Esophagus muscularis mucosa (tissue), 4 donors: ENCODE data around the gene CCNY. TPM values are rescaled to one million over a fixed set of nuclear protein-coding genes. Genes with fewer than 3 reads are reported as not detected.

ENCODE experiments used
- DNase-seq: peaks from one replicate; pipeline ENCODE4 v3.0.0-alpha.2; 2017; ENCODE audit errors: extremely low spot score
- H3K27ac ChIP-seq, 4 donors: fragments of 200-600 bp; sonication (generic); replicated peaks in 1 of 4; 1 replicate in 3 of 4; 2 replicates in 1 of 4; pipeline ENCODE4 v1.5.1; 2016 to 2019; ENCODE audit warnings: mild to moderate bottlenecking in 1 of 4
- H3K27me3 ChIP-seq, 4 donors: fragments of 200-600 bp; sonication (generic); one replicate each; pipeline versions ENCODE4 v1.5.1 to v1.6.0; 2016 to 2019
- H3K36me3 ChIP-seq, 4 donors: fragments of 200-600 bp; sonication (generic); one replicate each; pipeline ENCODE4 v1.5.1; 2016 to 2019
- H3K4me1 ChIP-seq, 4 donors: fragments of 200-600 bp; sonication (generic); one replicate each; pipeline ENCODE4 v1.5.1; 2016 to 2019
- H3K4me3 ChIP-seq, 4 donors: fragments of 200-600 bp; sonication (generic); 1 replicate in 2 of 4; 2 replicates in 2 of 4; pipeline ENCODE4 v1.5.1; 2016 to 2019; ENCODE audit warnings: mild to moderate bottlenecking in 4 of 4, moderate library complexity in 1 of 4
- H3K9me3 ChIP-seq, 4 donors: fragments of 200-600 bp; sonication (generic); 1 replicate in 3 of 4; 2 replicates in 1 of 4; pipeline ENCODE4 v1.5.1; 2016 to 2019
- CTCF ChIP-seq, 3 experiments: fragments of 200-600 bp in 2 of 3; fragments of 450-650 bp in 1 of 3; sonication (generic) in 2 of 3; IDR thresholded peaks; one replicate each; pipeline ENCODE4 v1.5.1; 2017 to 2019; ENCODE audit warnings: antibody characterized with exemption in 3 of 3, mild to moderate bottlenecking in 2 of 3, moderate library complexity in 1 of 3
- EP300 ChIP-seq: sonication (generic); formaldehyde crosslinking; IDR thresholded peaks from one replicate; pipeline ENCODE4 v1.6.1; 2017; ENCODE audit warnings: antibody characterized with exemption
- POLR2A ChIP-seq: fragments of 450-650 bp; IDR thresholded peaks from one replicate; pipeline ENCODE4 v1.6.1; 2017; ENCODE audit warnings: antibody characterized with exemption, moderate library complexity, mild to moderate bottlenecking, low read depth
- POLR2AphosphoS5 ChIP-seq, 2 donors: sonication (generic); formaldehyde crosslinking; IDR thresholded peaks; one replicate each; pipeline ENCODE4 v1.6.1; 2017; ENCODE audit warnings: antibody characterized with exemption in 2 of 2
- WGBS: methylation state at CpG from one replicate; pipeline ENCODE4 v1.1.5; 2018; 5-methylcytosine and 5-hydroxymethylcytosine counted together
- intact Hi-C: fragments of 100-400 bp; cut with DNase I; formaldehyde crosslinking; loops from one replicate; pipeline ENCODE4 v1.15.1; 2023
- total RNA-seq, 4 donors: library from RNA; depleted of rRNA; stranded (reverse); fragments of >200 nt; gene quantifications; one replicate each; pipeline versions ENCODE4 v1.1.0 to v1.2.1, GENCODE V29; 2016

The CCNY gene
- total RNA-seq, 4 donors from 2014 or later = 36.6 to 53.5 (median 47.0) TPM

- Histone ChIP-seq H3K4me3 (no peak overlapping the region), H3K27me3 (no peaks in the 10 kb centered on the region), H3K36me3 (peaks cover 0 to 25% (median 1%) of the 10 kb centered on the region in 4 donors), H3K4me1 (peaks cover 0 to 11% (median 4%) of the 10 kb centered on the region in 4 donors), H3K9me3 (no peaks in the 10 kb centered on the region), H3K27ac (no peak overlapping the region)
- WGBS = 84% methylated on average over 5 of the region's 5 CpGs
- no peak for DNase-seq
- TF ChIP-seq POLR2AphosphoS5 (IDR thresholded peaks at IDR 0.05) (peak in 1 of 2 donors; percentile 11), EP300 (no peak), CTCF (IDR thresholded peaks at IDR 0.05) (no peak), POLR2A (no peak)
- intact Hi-C loops = no loop called here
These were observed 150.1 kb downstream of the CCNY start for GRCh38 chr10:35486297-35486990.

DNA sequence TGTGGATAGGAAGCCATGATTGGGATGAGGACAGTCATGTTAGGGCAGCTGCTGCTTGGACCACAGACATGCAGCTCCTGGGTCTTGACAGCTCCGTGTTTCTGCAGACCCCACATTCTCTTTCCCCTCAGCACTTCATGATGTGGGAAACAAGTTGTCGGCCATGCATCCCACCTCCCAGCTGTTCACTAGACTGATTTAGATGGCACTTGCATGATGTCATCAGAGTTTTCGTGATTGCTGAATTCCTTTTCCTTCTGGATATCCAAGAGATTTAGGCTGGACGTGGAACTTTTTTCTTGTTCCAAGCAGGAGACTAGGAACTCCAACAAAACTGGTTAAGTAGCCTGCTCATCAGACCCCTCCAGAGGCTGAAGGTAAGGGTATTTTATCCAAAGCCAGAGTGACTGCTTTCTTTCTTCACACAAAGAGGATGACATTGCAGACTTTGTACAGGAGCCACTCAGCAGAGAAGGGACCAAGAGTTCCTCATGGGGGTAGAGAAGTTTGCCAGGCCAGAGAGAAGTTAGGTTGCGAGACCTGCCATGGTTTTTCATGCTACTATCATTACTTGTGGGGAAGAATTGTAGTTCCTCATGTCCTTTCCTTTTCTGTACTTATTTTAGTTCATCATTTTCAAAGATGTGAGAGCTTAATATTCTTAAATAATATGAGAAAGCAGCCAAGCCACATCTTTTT lies 151.2 kb downstream of the CCNY start:
- Histone ChIP-seq H3K36me3 (peaks cover 0 to 25% (median 1%) of the 10 kb centered on the region in 4 donors), H3K4me3 (no peak overlapping the region), H3K9me3 (no peaks in the 10 kb centered on the region), H3K27me3 (no peaks in the 10 kb centered on the region), H3K4me1 (peaks cover under 1 to 6% (median 1%) of the 10 kb centered on the region in 4 donors), H3K27ac (no peak overlapping the region)
- intact Hi-C loops = no loop called here
- TF ChIP-seq POLR2A (no peak), EP300 (no peak), CTCF (IDR thresholded peaks at IDR 0.05) (no peak), POLR2AphosphoS5 (IDR thresholded peaks at IDR 0.05) (no peak)
- DNase-seq = no peak
- WGBS = 83% methylated on average over 5 of the region's 5 CpGs

GRCh38 chr10:35488228-35488627 lies 151.9 kb downstream of the CCNY start:
- Histone ChIP-seq H3K4me1 (peaks cover 8 to 14% (median 8%) of the 10 kb centered on the region in 4 donors), H3K27ac (no peak overlapping the region), H3K27me3 (no peaks in the 10 kb centered on the region), H3K9me3 (no peaks in the 10 kb centered on the region), H3K36me3 (peaks cover 0 to 25% (median 1%) of the 10 kb centered on the region in 4 donors), H3K4me3 (no peak overlapping the region)
- intact Hi-C loops = no loop called here
- no peak for DNase-seq
- WGBS = 80% methylated on average over 9 of the region's 9 CpGs
- no peak for TF ChIP-seq EP300
- no peak for TF ChIP-seq CTCF (IDR thresholded peaks at IDR 0.05)
- no peak for TF ChIP-seq POLR2AphosphoS5 (IDR thresholded peaks at IDR 0.05)
- no peak for TF ChIP-seq POLR2A

GRCh38 chr10:35492386-35493195 lies 156.3 kb downstream of the CCNY start:
- intact Hi-C loops = no loop called here
- no peak for DNase-seq

More at GRCh38 chr10:35492386-35493195, 156.3 kb downstream of the CCNY start:
- Histone ChIP-seq H3K9me3 (no peaks in the 10 kb centered on the region), H3K36me3 (peaks cover 0 to 10% (median 1%) of the 10 kb centered on the region in 4 donors), H3K4me1 (peaks cover 34 to 37% (median 35%) of the 10 kb centered on the region in 4 donors), H3K4me3 (no peak overlapping the region), H3K27ac (peak overlapping the region in 1 of 4 donors; percentile 5), H3K27me3 (no peaks in the 10 kb centered on the region)
- no peak for TF ChIP-seq POLR2A
- no peak for TF ChIP-seq EP300
- no peak for TF ChIP-seq POLR2AphosphoS5 (IDR thresholded peaks at IDR 0.05)
- TF ChIP-seq CTCF (IDR thresholded peaks at IDR 0.05) = no peak
- 83% methylated on average over 7 of the region's 10 CpGs for WGBS
